CD4-positive, alpha-beta T cell treated with Interleukin-21 for 1 hour (primary cell): ENCODE measurements around the gene TSPY8.
"Not testable (repeated sequence)": the region's sequence is repeated elsewhere in the genome, so short reads cannot be mapped to it uniquely, and the experiment has no call there.

Source experiments
- DNase-seq: peaks from one replicate; pipeline ENCODE4 v3.0.0-alpha.2; 2020

Gene TSPY8, protein sequence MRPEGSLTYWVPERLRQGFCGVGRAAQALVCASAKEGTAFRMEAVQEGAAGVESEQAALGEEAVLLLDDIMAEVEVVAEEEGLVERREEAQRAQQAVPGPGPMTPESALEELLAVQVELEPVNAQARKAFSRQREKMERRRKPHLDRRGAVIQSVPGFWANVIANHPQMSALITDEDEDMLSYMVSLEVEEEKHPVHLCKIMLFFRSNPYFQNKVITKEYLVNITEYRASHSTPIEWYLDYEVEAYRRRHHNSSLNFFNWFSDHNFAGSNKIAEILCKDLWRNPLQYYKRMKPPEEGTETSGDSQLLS

DNA sequence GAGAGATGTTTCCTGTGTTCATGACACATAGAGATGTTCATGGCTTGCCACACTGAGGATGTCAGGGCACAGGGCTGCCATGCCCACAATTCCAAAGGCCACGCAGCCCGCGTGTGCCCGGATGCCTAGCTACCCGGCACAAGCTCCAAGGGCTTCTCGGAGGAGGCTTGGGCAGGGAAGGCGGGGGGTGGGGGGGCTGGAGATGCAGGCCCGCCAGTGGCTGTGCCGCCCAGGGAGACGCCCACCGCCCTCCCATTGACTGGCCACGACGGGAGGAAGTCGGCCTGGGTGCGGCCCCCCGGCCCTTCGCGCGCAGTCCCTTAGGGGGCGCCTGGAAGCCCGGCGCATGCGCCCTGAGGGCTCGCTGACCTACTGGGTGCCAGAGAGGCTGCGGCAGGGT lies at the start of gene TSPY8:
TSPY8 (plus strand) TSS at position 301 of the 400 bp plus-strand sequence; CDS start at position 347, 46 bp downstream.
- DNase-seq = not testable (repeated sequence)

DNA sequence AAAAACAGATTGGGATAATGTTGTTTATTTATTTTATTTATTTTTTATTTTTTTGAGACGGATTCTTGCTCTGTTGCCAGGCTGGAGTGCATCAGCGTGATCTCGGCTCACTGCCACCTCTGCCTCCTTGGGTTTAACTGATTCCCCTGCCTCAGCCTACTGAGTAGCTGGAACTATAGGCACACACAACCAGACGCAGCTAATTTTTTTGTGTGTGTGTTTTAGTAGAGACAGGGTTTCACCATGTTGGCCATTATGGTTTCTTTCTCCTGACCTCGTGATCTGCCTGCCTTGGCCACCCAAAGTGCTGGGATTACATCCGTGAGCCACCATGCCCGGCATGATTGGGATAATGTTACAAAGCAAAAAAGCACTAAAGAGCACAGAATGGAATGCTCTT lies 36.6 kb upstream of the TSPY8 start:
- no peak for DNase-seq

DNA sequence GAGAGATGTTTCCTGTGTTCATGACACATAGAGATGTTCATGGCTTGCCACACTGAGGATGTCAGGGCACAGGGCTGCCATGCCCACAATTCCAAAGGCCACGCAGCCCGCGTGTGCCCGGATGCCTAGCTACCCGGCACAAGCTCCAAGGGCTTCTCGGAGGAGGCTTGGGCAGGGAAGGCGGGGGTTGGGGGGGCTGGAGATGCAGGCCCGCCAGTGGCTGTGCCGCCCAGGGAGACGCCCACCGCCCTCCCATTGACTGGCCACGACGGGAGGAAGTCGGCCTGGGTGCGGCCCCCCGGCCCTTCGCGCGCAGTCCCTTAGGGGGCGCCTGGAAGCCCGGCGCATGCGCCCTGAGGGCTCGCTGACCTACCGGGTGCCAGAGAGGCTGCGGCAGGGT lies 20.4 kb upstream of the TSPY8 start, which contains the start of gene TSPY4:
TSPY4 (plus strand) TSS at position 301 of the 400 bp plus-strand sequence; CDS start at position 347, 46 bp downstream.
- DNase-seq = not testable (repeated sequence)

DNA sequence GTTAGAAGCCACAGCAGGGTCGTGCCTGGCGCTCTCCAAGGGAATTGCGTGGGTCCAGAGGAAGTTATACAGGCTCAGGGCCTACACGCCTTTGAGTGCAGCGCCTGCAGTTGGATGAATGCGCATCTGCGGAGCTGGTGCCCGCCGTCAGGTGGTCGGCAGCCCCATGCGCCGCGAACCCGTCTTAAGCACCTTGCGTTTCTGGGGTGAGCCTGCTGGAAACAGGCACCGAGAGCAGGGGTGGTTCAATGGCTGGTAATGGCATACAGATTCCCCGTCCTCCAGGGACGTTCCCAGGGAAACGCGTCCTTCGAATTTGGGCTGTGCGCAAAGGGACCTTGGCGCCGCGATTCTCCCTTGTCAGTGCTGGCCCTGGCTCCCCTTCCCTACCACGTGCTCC lies 38.9 kb downstream of the TSPY8 start:
- DNase-seq = not testable (repeated sequence)

DNA sequence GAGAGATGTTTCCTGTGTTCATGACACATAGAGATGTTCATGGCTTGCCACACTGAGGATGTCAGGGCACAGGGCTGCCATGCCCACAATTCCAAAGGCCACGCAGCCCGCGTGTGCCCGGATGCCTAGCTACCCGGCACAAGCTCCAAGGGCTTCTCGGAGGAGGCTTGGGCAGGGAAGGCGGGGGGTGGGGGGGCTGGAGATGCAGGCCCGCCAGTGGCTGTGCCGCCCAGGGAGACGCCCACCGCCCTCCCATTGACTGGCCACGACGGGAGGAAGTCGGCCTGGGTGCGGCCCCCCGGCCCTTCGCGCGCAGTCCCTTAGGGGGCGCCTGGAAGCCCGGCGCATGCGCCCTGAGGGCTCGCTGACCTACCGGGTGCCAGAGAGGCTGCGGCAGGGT lies 40.5 kb downstream of the TSPY8 start, which contains the start of gene TSPY3:
TSPY3 (plus strand) TSS at position 301 of the 400 bp plus-strand sequence; CDS start at position 347, 46 bp downstream.
- DNase-seq = not testable (repeated sequence)
